HG02943 (cell line): ENCODE results near the gene SMG1.
"Not testable (repeated sequence)": the region's sequence is repeated elsewhere in the genome, so short reads cannot be mapped to it uniquely, and the experiment has no call there.

Source experiments
- ATAC-seq: cut with Tn5 transposase; IDR thresholded peaks from one replicate; pipeline ENCODE4 v1.9.1; 2021; ENCODE audit warnings: mild to moderate bottlenecking, low read depth, moderate library complexity; ENCODE audit not compliant: unreplicated experiment

The SMG1 gene

DNA sequence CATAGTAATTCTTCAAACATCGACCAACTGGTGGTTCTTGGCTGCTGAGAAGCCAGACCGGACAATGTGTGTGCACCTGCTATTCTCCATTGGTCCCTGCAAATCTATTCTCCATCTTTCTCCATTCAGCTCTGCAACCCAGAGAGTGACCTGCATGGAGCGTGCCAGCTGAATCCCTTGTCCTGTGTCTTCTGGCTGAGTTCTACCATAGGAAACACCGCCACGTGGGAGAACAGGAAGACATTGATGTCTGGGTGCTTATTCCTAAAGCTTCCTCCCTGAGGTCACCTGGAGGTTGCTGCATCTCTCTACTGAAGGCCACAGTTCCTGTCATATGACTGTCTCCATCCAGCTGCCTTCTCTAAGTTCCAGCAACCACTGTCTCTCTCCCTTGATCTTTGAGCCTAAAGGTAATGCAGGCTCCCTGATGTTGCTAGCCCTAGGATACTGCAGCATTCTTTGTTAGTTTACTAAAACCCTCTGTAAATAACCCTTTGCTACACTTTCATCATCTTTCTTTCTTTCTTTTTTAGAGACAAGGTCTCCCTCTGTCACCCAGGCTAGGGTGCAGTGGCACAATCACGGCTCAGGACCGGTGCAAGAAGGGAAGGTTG lies 10.6 kb upstream of the SMG1 start:
- ATAC-seq: no peak

DNA sequence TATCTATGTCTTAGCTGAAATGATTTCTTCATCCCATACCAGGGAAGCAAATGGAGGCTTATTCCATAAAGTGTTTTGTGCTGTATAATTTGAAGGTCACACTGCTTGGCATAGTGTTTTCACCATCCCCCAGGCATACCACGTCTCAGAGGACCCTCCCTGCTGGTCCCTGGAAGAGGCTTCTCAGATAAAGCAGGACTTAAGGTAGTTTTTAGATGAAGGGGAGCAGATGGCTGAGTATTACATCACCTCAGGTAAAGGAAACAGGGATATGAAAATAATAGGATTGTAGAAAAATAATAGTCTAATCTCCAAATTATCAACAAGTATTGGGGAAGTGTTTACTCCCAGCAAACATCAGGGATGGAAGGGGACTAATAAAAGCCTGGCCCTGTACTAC lies 7.3 kb upstream of the SMG1 start:
- ATAC-seq: no peak

DNA sequence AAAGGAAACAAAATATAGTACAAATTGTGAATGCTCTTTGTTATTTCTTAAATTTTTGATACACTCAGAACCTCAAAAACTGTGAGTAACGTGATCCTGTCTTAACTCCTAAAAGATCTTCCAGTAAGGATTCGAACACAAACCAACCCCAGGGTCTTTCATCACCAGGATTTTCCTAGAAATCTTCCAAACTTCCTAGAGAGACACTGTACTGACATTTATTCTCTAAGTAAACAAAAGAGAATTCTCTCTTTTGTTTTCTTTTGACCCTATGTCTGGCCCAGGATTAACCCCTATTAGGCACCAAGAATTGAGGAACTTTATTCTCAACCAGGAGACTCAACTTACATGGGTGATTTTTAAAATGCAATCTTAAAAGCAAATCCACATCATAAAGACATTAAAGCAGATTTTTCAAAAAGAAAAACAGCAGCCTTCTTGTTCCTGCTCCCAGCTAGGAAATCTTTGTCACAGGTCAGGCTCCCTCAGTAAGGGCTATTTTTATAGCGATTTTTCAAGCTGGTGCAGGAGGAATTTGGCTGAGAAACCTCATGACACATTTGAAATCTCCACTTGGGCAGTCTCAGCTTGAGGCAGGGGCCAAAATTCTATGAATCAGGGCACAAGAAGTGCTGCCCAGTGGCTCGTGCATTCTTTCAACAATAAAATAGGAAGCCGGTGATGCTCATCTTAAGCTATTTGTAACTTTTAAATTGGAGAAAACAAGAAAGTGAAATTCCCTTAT lies 6.2 kb upstream of the SMG1 start:
- ATAC-seq: no peak

DNA sequence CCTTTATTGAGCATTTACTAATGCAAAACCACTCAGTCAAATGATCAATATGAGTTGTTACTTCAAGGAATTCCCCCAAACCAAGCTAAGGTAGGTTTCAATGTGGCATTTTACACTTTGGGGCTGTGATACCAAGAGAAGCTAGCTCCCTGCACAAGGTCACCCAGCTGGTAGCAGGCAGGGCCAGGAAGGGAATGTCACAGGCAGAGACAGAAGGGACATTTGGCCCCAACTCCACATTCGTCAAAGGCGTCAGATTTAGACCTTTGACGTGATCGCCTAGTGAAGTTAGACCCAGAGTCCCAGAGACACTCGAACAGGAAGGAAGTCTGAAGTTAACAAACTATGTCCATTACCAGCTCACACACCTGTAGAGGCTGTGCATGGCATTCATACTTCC lies 5.5 kb upstream of the SMG1 start:
- ATAC-seq: no peak

DNA sequence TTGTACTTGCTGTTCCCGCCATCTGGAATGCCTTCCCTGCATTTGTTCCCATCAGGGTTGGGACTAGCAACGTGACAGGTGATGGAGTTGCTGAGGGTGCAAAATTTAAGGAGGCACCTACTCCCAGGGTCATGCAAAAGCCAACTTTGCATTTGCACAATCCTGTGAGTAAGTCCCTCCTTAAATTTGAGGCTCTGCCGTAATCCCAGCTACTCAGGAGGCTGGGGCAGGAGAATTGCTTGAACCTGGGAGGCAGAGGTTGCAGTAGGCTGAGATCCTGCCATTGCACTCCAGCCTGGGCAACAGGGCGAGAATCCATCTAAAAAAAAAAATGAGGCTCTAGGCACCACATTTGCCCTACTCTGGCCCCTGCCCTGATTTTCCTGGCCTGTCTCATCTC lies 3.9 kb upstream of the SMG1 start:
- ATAC-seq: not testable (repeated sequence)

DNA sequence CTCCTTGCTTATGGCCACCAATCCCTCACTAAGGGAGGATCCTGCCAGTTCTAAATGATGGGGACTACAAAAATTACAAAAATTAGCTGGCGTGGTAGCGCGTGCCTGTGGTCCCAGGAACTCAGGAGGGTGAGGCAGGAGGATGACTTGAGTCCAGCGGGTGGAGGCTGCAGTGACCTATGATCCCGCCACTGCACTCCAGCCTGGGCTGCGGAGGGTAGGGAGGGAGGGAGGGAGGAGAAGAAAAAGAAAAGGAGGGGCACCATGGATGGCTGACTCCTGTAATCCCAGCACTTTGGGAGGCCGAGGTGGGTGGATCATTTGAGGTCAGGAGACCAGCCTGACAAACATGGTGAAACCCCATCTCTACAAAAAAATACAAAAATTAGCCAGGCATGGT lies 1.9 kb upstream of the SMG1 start:
- ATAC-seq: not testable (repeated sequence)

DNA sequence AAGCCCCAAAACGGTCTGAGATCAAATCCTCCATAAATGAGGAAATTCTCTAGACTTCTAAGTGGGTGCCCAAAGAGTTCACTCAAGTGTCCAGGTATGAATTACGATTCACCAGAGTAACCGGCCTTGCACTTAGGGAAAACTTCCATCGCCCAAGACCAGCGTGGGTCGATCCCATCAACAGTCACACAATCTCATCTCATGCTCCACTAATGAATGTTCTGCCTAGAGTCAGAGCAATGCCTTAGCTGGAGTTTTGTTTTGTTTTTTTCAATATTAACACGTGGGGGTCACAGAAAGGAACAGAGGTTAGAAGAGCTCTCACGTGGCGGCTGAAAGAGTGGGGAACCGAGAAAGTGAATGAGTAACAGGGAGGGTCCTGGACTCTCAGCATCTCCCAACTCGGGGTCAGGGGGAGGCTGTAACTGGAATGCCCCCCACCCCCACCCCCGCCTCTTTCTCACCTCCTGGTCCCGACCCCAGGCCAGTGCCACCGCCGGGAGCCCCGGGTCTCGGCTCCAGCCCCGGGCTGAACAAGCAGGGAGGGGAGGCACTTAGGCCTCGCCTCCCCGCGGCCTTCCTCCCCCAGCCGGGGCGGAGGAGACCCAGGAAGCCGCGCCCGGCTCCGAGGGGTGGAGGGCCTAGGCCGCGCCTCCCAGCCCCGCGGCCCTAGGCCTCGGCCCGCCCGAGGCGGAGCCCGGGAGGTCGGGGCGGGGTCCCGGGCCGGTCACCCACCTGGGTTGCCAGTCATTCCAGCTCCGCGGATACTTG lies 808 bp downstream of the SMG1 start:
- ATAC-seq: peak; percentile 36

DNA sequence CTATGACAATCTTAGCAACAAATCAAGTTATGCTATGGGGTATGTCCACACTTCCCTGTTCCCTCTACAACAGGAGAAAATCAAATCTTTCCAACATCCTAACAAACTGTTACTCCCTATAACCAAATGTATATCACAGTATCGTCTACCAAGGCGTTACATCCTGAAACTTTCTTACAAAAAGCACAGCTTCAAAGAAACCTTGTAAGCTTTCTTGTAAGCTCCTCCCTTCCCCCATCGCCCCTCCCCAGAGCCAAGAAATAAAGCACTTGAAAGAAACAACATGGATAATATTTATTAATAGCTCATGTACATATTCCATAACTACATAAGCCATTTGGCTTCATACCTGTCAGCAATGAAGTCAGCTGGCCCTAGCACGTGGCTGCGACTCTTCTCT lies 2.3 kb downstream of the SMG1 start:
- ATAC-seq: not testable (repeated sequence)

DNA sequence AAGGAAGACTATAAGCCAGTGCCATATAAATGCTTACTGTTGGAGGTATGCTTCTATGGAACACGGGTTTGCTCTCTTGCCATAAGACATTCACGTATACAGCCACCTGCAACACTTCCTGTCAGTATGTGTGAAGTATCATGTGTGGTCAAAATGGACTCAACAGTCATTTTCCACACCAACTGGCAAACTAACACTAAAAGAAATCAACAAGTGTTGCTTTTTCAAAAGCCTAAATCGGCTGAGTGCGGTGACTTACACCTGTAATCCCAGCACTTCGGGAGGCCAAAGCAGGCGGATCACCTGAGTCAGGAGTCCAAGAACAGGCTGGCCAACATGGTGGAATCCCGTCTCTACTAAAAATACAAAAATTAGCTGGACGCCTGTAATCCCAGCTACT lies 3.1 kb downstream of the SMG1 start:
- ATAC-seq: not testable (repeated sequence)

DNA sequence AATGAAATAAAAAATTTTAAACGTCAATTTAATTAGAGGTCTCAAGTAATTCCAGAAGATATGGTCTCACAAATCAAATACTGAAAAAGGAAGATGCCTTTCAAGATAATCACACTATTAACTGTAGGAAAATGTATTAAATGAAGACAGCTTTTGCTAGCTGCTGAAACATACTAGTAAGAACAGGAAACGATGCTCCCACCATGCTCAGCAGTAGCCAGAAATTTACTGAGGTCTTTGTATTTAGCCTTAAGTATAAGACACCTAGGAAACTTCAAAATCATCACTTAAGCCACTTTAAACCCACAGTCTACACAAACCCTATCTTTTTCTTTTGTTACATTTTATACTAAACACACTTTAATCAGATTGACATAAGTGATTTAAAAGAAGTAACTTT lies 16.6 kb downstream of the SMG1 start:
- not testable (repeated sequence) for ATAC-seq

DNA sequence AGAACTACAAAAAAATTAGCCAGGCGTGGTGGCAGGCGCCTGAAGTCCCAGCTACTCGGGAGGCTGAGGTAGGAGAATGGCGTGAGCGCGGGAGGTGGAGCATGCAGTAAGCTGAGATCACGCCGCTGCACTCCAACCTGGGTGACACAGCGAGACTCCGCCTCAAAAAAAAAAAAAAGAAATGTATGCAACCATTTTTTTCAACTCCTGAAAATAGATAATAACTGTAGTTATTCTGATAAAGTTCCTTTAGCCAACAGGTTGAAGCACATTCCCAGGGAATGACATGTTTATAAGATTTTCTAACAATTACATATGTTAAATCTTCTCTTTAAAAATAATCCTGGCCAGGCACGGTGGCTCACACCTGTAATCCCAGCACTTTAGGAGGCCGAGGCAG lies 17.5 kb downstream of the SMG1 start:
- ATAC-seq: not testable (repeated sequence)

DNA sequence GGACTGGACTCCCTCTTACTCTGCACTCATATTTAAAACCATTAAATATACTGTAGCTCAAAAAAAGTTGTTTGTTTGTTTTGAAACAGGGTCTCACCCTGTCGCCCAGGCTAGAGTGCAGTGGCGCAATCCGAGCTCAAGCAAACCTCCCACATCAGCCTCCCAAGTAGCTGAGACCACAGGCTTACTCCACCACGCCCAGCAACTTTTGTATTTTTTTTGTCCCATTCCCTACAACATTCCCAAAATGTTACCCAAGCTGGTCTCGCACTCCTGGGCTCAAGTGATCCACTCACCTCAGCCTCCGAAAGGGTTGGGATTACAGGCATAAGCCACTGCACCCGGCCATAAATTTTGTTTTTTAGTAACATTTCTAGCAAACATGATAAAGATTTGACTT lies 23.4 kb downstream of the SMG1 start:
- ATAC-seq: not testable (repeated sequence)

DNA sequence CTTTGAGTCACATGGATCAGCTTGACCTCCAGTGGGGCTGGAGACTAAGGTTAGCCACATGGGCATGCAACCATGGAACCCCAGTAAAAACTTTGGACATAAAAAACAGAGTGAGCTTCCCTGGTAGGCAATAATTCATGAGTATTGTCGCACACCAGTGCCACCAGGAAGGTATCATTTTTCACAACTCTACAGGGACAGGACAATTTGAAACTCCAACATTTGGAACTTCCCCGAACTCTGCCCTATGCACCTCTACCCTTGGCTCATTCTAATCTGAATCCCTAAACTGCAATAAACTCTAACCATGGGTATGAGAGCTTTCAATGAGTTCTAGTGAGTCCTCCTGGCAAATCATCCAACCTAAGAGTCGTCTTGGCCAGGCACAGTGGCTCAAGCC lies 24.2 kb downstream of the SMG1 start:
- ATAC-seq: not testable (repeated sequence)

DNA sequence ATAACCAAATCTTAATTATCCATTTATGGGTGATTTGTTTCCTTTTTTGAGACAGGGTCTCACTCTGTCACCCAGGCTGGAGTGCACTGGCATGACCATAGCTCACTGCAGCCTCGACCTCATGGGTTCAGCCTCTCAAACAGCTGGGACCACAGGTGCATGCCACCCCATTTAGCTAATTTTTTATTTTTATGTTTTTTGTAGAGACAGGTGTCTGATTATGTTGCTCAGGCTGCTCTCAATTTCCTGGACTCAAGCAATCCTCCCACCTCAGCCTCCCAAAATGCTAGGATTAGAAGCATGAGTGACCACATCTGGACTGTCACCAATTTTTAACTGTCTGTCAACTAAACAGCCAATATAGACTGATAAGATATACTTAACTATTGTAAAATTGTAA lies 25.0 kb downstream of the SMG1 start:
- not testable (repeated sequence) for ATAC-seq

DNA sequence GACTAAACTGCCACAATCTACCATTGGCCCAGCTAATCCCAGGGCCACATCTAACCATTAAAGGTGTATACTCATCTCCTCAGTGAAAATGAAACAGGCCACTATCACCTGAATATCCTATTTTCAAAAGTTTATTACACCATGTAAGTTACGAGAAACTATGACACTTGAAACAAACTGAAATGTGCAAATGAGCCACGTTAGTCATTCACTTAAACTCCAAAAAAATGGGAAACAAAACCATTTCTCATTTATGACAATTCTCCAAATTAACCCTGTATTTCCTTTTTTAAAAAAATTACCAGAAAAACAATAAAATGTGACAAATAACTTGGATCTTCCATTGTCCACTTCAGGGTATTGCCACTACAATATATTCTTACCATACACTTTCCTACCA lies 41.8 kb downstream of the SMG1 start:
- ATAC-seq: not testable (repeated sequence)

DNA sequence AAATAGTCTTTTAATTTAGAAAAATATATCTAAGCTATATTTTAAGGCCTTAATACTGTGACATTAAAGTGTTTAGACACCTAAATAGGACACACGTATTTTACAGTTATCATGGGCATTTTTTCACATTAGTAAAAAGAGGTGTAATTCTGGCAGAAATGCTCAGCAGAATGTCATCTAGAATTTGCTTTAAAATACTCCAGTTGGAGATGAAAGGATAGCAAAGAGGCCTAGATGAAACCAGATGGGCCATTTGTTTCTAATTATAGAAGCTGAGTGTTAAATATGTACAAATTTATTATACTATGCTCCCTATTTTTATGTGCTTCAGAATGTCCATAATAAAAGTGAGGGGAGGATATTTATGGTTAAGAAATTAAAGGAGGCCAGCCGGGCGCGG lies 48.5 kb downstream of the SMG1 start:
- not testable (repeated sequence) for ATAC-seq

DNA sequence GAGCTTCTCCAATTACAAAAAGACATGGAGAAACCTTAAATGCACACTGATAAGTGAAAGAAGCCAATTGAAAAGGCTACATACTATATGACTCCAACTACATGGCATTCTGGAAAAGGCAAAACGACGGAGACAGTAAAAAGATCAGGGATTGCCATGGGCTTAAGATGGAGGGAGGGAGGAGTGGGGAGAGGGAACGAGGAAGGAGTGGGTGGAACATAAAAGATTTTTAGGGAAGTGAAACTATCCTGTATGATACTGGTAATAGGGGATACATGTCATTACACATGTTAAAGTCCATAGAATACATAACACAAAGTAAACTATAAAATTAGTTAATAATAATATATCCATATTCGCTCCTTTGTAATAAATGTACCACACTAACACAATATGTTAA lies 48.9 kb downstream of the SMG1 start:
- not testable (repeated sequence) for ATAC-seq

DNA sequence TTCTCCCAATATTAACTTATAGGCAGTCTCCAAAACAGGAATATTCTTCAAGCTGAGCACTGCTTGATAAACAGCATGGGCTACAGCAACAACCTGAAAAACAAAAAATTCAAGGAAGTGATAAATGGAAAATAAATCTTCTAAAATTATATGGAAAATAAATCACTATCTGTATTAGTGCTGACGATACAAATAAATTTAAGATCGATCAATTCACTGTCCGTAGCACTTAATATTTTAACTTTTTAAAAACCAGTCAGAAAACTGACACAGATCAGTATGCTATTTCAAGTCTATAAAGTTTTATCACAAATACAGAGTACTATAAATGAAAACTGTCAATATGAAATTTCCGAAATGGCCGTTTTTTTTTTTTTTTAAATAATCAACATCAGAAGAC lies 49.9 kb downstream of the SMG1 start:
- ATAC-seq: not testable (repeated sequence)

DNA sequence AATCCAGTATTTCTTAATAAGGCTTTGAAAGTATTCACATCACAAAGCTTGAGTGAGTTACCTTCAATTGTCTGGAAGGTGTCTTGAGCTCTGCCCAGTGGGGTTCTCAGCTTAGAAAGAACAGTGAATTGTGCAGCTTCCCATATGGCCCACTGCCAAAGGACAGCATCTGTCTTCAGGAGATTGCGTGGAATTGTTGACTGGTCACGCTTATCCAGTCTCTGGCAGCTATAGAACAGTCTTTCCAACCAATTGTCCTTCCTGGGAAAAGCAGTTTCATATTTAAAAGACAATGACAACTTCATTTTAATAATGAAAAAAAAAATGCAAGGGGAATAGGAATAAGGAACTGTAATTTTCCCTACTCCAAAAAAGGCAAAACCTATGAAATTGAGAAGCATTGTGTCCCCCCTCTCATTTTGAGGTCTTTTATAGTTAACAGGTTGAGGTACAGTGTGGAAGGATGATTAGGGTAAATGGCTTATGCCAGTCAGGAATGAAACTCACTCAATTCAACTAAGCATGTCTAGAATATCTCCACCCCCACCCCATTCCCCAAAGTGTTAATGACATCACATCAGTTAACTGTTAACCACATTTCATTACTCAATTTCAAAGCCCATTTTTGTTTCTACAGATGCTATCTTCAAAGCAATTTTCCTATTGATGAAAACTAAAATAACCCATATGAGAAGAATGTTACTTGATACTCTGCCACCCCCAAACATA lies 57.0 kb downstream of the SMG1 start:
- ATAC-seq: not testable (repeated sequence)

DNA sequence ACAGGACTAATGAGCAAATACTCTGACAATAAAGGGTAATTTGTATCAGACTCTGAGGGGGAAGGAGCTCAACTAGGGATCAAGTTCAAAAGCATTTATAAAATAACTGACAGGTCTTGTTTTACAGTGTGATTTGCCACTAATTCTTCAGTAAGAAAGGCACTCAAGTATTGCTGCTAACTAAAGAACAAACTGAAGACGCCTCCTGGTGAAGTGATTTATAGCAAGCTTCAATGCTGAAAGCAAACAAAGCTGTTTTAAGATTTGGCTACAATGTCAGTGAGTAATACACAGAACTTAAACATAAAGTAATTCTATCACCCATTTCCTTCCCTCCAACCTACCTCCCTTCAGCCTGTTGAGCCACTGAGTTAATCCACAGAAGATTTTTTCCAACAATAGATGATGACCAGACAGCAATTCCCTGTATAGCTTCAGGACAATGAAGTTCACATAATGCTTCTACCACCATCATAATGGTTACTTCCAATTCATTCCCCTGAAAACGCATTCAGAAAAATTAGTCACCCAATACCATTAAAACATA lies 59.9 kb downstream of the SMG1 start:
- not testable (repeated sequence) for ATAC-seq

DNA sequence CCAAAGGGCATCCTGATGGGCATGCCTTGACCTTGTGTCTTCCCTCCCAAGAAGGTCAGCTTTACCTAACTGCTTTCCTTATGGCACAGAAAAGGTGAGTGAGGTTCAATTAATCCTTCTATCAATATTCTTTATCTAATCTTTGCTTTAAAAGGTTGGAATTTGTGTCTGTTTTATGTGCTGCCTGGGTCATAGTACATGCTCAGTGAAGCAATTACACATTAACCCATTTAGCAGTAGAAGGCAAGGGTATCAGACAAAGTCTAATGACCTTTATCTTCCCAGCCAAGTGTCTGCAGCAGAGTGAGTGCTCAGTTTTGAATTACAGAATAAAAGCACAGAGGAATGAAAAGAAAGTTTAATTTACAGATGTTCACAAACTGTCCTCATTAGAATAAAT lies 63.3 kb downstream of the SMG1 start:
- ATAC-seq: not testable (repeated sequence)
